Activated CD8-positive, alpha-beta memory T cell treated with anti-CD3 and anti-CD28 coated beads for 4 hours (primary cell): ENCODE results near the gene OGN.
"Not testable (repeated sequence)": the region's sequence is repeated elsewhere in the genome, so short reads cannot be mapped to it uniquely, and the experiment has no call there.

ENCODE experiments used
- DNase-seq, 2 donors: peaks; one replicate each; pipeline ENCODE4 v3.0.0-alpha.2; 2020; ENCODE audit warnings: low read depth in 2 of 2

The OGN gene, protein sequence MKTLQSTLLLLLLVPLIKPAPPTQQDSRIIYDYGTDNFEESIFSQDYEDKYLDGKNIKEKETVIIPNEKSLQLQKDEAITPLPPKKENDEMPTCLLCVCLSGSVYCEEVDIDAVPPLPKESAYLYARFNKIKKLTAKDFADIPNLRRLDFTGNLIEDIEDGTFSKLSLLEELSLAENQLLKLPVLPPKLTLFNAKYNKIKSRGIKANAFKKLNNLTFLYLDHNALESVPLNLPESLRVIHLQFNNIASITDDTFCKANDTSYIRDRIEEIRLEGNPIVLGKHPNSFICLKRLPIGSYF

DNA sequence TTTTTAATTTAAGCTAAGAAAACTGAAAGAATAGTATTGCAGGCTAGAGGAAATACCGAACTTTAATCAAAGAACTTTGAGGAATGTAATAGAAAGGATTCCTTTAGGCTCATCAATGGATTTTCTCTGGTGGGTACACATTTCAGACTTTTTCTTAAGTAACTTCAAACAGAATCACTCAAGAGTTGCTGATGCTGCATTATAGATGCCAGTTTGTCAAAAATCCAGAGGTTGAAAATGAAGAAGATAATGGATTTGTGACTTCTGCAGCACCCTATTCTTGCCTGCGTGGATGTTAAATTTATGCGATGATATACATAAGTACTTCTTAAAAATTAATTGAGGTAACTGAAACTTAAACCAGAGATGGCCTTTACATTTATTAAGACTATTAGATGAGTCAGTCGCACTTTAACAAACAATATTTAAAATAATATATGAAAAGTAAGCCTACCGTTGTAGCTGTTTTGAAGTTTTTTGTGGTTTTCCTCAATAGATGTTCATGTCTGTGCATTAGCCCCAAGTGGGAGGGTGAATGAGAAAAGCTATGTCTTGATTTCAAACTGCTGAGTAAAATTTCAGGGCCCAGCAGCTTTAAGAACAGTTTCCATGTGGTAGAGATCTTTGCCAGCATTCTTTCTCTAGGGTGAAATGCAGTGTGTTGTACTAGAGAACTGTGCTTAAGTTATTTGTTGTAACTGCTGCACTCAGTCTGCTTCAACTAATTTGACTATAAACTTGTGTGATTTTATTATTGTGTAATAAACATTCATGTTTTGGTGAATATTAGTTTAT lies at the start of gene OGN:
Gene OGN, minus strand, starts transcription at position 537 of the 795 bp plus-strand sequence. CDS start 1,171 bp downstream, outside the sequence.
- no peak for DNase-seq

DNA sequence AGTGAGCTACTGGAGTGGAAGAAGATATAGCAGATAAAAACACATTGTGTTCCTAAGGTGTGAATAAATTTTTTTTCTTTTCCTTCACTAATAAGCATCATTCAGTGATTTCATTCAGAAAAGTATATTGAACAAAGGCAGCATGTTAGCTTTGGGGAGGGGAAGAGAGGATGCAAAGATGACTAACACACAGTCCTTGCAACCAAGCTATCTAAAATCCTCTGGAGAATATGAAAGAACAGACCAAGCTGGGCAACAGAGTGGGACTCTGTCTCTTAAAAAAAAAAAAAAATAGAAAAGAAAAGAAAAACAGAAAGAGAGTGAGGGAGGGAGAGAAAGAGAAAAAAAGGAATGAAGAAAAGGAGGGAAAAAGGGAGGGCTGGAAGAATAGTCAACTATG lies 42.2 kb upstream of the OGN start:
- no peak for DNase-seq

DNA sequence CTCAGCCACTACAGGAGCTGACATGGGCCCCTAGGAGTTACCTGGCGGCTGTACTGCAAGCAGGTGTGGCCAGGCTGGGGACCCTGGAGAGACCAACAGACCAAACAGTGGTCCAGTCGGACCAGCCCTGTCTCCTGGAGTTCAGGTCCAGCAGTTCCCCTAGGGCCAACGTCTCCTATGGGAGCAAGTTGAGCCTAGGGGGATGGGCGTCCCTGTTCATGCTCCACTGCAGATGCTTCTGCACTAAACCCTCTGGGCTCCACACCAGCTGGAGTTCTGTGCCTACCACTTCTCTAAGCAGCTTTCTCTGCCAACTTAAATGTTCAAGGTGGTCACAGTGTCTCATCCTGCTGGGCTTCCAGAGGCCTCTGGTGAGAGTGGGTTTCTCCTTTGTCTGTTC lies 40.5 kb upstream of the OGN start:
- DNase-seq: no peak

DNA sequence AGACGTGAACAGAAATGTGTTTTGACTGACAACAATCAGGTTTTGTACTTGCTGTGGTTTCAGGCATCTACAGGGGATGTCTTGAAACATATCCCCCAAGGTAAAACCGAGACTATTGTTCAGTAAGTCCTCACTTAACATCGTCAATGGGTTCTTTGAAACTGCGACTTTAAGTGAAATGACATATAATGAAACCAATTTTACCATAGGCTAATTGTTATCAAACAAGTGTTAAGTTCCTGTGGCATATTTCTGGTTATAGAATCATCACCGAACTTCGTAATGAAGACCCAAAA lies 36.3 kb upstream of the OGN start:
- DNase-seq: no peak

DNA sequence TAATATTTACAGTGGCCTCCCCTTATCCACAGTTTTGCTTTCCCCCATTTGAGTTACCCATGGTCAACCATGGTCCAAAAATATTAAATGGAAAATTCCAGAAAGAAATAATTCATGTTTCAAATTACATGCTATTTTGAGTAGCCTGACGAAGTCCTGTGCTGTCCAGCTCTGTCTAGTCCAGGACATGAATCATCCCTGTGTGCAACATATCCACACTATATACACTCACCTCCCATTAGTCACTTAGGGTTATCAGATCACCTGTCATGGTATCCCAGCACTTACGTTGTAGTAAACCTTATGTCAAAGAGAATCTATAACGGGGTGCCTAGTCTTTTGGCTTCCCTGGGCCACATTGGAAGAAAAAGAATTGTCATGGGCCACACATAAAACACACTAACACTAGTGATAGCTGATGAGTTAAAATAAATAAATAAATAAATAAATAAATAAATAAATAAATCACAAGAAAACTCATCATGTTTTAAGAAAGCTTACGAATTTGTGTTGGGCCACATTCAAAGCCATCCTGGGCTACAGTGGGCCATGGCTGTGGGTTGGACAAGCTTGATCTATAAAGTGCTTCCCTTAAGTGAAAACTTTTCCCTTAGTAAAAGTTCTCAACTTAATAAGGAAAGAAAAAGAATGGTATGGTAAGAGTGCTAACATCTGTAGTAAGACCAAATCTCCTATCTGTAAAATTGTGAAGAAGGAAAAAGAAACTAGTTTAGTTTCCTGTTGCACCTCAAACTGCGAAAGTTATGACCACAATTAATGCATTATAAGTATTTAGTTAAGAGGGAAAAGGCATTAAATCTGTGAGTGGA lies 35.8 kb upstream of the OGN start:
- no peak for DNase-seq

DNA sequence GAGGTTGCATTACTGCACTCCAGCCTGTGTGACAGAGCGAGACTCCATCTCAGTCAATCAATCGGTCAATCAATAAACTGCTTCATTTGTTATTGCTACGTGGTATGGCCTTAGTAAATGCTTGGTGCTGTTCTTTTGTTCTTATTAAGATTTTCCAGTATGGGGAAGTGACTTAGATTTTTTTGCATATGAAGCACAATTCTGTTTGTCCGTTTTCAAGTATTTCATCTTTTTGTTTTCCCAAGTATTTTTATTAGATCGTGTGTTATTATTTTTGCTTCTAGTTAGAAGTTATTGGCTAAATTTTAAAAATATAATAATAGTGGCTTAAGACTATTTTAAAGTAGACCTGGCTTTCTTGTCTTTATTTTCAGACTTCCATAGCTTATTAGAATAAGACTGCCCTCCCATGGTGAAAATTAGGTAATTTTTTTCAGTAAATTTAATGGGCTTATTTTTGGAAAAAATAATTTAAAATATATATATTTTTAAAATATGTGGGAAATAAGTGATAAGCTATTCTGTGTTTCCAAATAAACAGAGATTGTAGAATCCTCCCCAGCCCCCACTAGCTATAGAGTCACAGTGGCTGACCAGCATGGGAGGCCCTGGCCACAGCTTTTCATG lies 34.6 kb upstream of the OGN start:
- no peak for DNase-seq

DNA sequence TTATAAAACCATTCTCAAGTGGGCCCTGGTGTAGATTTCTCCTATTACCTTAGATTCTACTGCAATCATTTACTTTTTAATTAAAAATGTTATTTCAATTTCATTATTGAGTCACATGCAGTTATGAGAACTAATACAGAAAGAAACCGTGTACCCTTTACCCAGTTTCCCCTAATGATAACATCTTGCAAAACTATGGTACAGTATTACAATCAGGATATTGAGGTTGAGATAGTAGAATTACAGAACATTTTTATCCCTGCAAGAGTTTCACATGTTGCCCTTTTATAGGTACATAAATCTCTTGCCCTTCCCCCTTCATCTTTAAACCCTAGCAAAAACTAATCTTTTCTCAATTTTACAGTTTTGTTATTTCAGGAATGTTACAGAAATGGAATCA lies 30.9 kb upstream of the OGN start:
- DNase-seq: no peak

DNA sequence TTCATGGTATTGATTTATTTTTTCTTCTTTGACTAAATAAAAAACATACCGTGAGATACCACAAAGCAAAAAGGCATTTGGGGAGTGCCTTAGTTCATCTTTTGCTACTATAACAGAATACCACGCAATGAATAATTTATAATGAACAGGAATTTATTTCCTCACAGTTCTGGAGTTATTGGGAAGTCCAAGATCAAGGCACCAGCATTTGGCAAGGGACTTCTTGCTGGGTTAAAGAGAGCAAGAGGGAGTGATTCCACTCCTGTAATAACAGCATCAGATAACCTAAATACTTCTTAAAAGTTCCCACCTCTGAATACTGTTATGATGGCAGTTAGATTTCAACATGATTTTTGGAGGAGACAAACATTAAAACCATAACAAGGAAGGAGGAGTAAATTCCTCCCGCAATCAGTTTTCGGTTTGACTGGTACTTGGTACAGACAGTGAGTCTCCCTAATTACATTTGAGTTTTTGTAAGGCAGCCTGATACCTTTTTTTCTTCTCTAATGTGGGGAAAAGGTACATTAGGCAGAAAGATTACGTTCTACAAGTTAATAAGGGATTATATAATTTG lies 28.7 kb upstream of the OGN start:
- DNase-seq: no peak

DNA sequence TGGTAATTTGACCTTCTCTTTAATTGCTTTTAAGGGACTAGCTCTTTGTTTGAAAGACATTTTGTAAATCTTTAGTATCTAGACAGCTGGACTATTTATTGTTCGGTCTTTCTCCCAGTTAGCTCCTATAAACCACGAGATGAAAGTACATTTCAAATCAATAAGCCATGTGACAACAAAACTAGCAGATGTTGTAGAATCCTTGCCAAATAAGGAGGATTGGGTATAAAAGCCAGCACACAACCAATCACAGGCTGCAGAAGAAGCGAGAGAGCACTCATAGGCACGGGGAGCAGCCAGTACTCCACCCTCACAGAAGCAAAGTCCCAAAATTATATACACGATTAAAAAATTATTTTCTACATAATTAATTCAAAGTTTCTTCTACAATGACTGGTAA lies 28.0 kb upstream of the OGN start:
- no peak for DNase-seq

DNA sequence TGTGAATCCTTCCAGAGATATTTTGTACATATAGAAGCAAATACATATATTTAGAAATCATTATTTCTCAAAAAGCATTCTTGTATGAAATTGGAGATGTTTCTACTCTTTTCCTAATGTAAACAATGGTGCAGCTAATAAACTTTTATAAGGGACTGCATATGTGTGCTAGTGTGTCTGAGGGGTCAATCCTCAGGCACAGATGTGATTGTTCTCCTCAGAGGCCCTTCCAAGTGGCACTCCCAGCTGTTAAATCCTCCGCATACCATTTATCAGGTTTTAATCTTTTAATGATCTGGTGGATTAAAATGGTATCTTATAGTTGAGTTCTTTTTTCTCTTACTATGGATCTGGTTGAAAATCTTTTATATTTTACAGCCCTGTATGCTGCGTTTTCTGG lies 25.5 kb upstream of the OGN start:
- DNase-seq: no peak

DNA sequence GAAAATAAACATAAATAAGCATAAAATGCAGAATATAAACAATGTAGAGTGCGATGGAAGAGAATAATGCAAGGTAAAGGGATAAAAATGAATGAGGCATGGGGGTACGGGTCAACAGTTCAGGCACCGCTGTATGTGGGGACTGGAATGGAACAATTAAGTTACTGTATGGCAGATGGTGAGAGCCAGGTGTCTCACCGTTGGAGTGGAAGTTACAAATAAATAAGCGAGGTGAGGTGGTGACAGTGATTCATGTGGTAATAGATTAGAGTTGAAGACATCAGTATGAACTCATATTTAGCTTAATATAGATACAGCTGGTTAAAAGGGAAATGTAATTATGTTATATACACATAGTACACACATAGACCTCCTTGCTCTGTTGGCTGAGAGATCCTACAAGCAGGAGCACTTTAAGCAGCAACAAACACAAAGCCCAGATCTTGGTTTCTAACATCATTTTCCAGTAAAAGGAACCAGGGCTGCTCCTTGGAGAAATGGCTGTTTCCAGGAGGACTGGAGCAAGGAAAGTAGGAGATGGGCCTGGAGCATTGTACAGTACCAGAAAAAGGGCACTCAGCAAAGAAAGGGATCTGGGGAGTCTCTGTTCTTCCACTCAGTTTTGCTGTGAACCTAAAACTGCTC lies 22.2 kb upstream of the OGN start:
- DNase-seq: no peak

DNA sequence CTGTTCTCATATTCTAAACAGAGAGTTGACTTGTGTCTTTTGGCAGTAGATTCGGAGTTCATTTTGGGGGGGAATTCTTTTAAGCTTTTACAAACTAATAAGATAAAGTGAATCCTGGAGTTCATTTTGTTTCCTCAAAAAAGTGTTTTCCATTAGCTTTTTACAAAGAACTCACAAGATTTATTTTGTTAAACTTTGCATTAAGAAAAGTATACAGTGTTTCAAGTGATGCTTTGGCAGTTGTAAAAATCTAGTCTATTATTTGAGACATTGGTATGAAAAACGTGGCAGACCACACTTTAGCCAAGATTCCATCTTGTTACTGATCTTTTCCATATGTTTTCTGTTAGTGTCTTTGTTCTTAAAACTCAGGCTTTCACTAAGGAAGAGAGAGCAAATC lies 21.1 kb upstream of the OGN start:
- no peak for DNase-seq

DNA sequence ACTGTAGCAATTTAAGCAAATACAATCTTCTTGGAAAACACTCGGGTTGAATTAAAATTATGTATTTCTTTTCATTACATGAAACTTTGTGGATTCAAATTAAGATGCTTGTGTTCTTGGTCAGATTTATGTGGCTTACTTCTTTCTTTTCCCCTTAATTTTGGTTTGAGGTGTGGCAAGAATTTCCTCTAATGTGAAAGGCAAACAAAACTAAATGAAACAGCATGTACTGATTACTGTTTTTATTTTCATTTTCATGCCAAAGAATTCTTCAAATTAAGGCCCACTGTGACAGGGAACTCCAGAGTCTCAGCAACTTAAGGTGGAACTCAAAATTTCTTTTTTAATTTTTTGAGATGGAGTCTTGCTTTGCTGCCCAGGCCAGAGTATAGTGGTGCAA lies 20.0 kb upstream of the OGN start, which contains the start of gene OMD:
Gene OMD, minus strand, starts transcription at position 132 of the 400 bp plus-strand sequence. CDS start 6,913 bp downstream, outside the sequence.
- no peak for DNase-seq

DNA sequence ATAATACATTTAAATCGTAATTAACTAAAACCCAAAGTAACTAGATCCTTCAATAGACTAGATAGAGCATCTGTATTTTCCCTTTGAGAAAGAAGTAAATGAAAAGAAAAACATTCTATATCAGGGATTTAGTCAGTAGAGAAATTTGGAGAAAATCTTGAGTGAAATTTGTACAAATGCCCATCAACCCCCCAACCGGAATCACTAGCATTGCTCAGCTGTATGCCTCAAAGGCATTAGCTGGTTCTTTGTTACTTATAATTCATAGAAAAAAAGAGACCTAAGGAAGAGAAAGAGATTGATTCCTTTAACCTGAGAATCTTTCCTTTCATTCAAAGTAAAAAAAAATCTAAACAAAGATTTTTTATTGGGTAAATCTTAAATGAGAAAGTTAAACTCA lies 19.2 kb upstream of the OGN start:
- DNase-seq: no peak

DNA sequence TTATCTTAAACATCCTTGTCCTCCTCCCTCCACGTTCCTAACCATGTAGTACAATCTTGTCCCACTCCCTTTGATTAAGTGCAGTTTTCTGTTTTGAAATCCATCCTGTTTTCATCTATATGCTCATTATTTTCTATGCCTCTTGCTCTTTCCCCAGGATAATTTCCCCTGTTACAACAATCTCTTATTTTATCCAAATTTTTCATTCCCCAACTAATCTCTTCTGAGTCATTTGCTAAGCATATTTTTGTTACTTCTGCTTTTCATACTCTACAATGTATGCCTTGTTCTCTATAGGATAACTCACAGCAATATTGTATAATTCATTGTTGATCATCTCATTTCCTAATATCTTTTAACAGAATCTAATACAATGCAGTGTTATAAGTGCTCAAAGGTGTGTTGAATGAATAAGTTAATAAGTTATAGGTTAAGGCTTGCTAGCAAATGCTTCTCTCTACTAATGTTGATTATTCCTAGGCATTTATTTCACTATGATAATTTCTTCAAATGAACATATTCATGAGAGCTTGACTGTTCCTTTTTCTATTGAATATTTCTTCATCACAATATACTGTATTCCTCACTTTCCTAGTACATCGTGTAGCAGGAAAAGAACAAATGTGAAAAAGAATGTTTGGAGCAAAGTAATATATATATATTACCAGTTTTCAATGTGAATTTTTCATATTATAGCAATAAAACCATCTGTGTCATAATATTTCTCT lies 18.4 kb upstream of the OGN start:
- DNase-seq: no peak

DNA sequence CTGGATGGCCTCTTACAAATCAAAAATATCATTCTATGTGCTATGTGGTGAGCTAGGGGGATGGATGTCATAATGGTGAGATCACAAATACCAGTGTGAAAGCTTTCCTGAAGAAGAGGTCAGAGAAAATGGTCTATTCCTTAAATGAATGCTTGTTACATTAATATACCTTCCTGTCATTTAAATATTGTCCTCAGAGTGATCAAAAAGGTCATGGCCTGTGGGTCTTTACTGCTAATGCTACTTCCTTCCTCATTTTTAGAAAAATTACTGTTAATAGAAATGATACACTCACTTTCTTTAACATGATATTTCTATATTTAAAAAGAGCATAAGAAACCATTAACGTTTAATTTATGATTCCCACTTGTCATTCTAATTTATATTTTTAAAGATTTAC lies 10.2 kb upstream of the OGN start:
- no peak for DNase-seq

DNA sequence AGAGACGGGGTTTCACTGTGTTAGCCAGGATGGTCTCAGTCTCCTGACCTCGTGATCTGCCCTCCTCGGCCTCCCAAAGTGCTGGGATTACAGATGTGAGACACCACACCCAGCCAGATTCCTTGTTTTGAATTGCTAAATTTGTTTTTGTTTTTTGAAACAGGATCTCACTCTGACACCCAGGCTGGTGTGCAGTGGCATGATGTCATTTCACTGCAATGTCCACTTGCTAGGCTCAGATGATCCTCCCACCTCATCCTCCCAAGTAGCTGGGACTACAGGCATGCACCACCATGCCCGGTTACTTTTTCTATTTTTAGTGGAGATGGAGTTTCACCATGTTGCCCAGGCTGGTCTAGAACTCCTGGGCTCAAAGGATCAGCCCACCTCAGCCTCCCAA lies 6.8 kb upstream of the OGN start:
- not testable (repeated sequence) for DNase-seq

DNA sequence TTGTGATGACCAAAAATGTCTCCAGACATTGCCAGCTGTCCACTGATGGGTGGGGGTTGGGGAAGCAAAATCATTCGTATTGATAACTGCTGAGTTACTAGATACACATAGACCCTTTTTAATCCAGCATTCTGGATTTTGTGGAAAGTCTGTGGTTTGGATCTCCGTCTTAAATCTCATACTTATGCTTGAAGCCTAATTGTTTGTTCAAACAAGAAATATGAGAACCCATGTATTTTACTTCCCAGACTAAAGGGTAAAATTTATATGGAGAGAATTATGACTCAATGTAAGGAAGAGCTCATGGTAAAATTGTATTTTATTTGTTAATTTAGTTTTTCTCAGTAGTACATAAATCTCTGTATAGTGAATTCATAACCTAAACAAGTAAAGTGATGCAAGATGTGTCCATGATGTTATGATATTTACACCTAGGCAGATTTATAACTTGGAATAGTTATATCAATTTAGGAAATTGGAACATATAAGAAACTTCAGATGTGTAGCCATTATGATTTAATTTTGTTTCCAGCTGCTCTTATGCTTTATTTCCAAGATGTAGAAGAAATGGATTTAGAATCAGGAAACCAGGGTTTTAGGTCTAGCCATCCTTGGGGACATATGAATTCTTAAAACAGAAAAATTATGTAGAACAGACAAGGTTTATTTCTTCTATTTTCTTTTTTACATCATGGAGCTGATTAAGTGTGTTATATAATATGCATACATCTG lies 4.5 kb upstream of the OGN start:
- no peak for DNase-seq

DNA sequence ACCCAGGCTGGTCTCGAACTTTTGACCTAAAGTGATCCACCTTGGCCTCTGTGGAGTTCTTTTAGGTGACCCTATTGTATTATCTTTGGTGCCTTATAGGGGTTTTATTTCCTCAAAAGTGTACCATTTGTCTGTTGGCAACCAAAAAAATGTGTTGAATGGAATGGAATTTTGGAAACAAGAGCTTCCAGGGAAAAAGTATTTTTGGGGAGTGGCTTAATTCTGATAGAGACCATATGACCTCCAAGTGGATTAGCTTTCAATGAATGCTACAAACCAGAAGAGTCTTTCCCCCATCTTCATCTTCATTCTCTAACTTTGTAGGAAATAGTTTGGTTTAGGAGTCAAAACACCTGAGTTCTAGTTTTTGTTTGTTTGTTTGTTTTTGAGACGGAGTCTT lies 3.4 kb upstream of the OGN start:
- DNase-seq: no peak

DNA sequence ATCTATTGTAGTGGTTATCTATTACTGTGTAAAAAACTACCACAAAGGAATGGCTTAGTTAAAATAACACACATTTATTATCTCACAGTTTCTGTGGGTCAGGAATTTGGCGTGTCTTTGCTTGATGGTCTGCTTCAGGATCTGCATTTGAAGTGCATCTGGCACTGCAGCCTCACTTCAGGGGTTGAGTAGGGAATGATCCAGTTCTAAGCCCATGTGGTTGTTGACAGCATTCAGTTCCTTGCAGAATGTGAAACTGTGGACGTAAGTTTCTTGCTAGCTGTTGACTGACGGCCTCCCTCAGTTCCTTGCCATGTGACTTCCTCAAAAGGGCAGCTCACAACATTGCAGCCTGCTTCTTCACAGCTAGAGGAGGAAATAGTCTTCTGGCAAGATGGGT lies 2.1 kb upstream of the OGN start:
- peak; percentile 4 to 18 for DNase-seq
